Neural progenitor cell (in vitro differentiated cells): ENCODE results near the gene LRRK2. TPM values are rescaled to one million over a fixed set of nuclear protein-coding genes. Genes with fewer than 3 reads are reported as not detected.
A peak's percentile ranks its signal among the peaks of the same experiment; 100 is the strongest.

Experiments
- DNase-seq: peaks from one replicate; pipeline ENCODE4 v3.0.0-alpha.2; 2016; ENCODE audit warnings: low spot score
- H2AFZ ChIP-seq: fragments of 200-600 bp; sonication (generic); replicated peaks from 2 replicates; pipeline ENCODE4 v1.6.1; 2016; ENCODE audit warnings: antibody characterized with exemption
- H3F3A ChIP-seq: fragments of 200-600 bp; sonication (generic); 2 replicates; pipeline ENCODE4 v1.6.1; 2016; ENCODE audit warnings: antibody characterized with exemption, low read depth
- H3K27ac ChIP-seq: fragments of 200-600 bp; sonication (generic); 2 replicates; pipeline ENCODE4 v1.5.1; 2016; ENCODE audit warnings: mild to moderate bottlenecking
- H3K27me3 ChIP-seq: fragments of 200-600 bp; sonication (generic); 2 replicates; pipeline ENCODE4 v1.6.1; 2016; ENCODE audit warnings: mild to moderate bottlenecking, moderate library complexity
- H3K36me3 ChIP-seq: fragments of 200-600 bp; sonication (generic); 2 replicates; pipeline ENCODE4 v1.5.1; 2016
- H3K4me1 ChIP-seq: fragments of 200-600 bp; sonication (generic); 2 replicates; pipeline ENCODE4 v1.6.1; 2016; ENCODE audit warnings: mixed run types
- H3K4me2 ChIP-seq: fragments of 200-600 bp; sonication (generic); 2 replicates; pipeline ENCODE4 v1.6.1; 2016
- H3K4me3 ChIP-seq: fragments of 200-600 bp; sonication (generic); 2 replicates; pipeline ENCODE4 v1.5.1; 2016
- H3K79me2 ChIP-seq: fragments of 200-600 bp; sonication (generic); 2 replicates; pipeline ENCODE4 v1.6.1; 2016; ENCODE audit warnings: low read depth
- H3K9ac ChIP-seq: fragments of 200-600 bp; sonication (generic); 2 replicates; pipeline ENCODE4 v1.6.1; 2016
- H3K9me3 ChIP-seq: fragments of 200-600 bp; sonication (generic); 2 replicates; pipeline ENCODE4 v1.5.1; 2016; ENCODE audit warnings: low read depth
- H4K20me1 ChIP-seq: fragments of 200-600 bp; sonication (generic); 2 replicates; pipeline ENCODE4 v1.6.1; 2016; ENCODE audit warnings: low read depth
- H3K27ac Mint-ChIP-seq: 3 replicates; pipeline ENCODE4 v1.8.0; 2021; ENCODE audit warnings: mixed read lengths
- H3K27me3 Mint-ChIP-seq: 2 replicates; pipeline ENCODE4 v1.8.0; 2022; ENCODE audit warnings: low read depth, mild to moderate bottlenecking, inconsistent platforms, moderate library complexity, mixed read lengths; ENCODE audit not compliant: insufficient read depth
- H3K36me3 Mint-ChIP-seq: 3 replicates; pipeline ENCODE4 v1.8.0; 2021; ENCODE audit warnings: mixed read lengths
- H3K4me1 Mint-ChIP-seq: 3 replicates; pipeline ENCODE4 v1.8.0; 2021; ENCODE audit warnings: mixed read lengths
- H3K4me3 Mint-ChIP-seq: 3 replicates; pipeline ENCODE4 v1.8.0; 2021; ENCODE audit warnings: mild to moderate bottlenecking, moderate library complexity, mixed read lengths
- H3K9me3 Mint-ChIP-seq: 3 replicates; pipeline ENCODE4 v1.8.0; 2020; ENCODE audit warnings: mixed read lengths
- CTCF ChIP-seq: fragments of 200-600 bp; sonication (generic); IDR thresholded peaks from 2 replicates; pipeline ENCODE4 v1.5.1; 2017; ENCODE audit warnings: antibody characterized with exemption, mild to moderate bottlenecking
- EZH2 ChIP-seq: fragments of 200-600 bp; sonication (generic); IDR thresholded peaks from 2 replicates; pipeline ENCODE4 v1.6.1; 2017; ENCODE audit warnings: antibody characterized with exemption, mild to moderate bottlenecking, moderate library complexity
- EZH2phosphoT487 ChIP-seq: fragments of 200-600 bp; sonication (generic); IDR thresholded peaks from 2 replicates; pipeline ENCODE4 v1.6.1; 2017; ENCODE audit warnings: antibody characterized with exemption
- total RNA-seq: library from RNA; depleted of rRNA; stranded (reverse); fragments of >200 nt; gene quantifications from 2 replicates; pipeline ENCODE4 v1.2.3, GENCODE V29; 2015; ENCODE audit warnings: low replicate concordance

Gene LRRK2
- total RNA-seq, 1 donor from 2014 or later = 0.11 TPM

DNA sequence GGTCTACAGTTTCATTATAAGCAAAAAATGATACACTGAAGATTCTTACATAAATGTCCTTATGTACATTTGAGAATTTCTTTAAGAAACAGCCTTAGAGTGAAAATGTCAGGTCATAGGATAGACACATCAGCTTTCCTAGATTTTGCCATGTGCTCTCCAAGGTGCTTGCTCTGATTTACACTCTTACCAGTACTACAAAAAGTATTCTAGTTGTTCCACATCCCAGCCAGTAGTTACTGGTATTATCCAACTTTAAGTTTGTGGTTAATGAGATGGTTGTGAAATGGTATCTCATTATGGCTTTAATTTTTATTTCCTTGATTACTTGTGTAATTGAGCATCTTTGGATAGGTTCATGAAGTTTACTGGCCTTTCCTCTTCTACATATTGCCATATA is 5.0 kb upstream of the LRRK2 start:
- Histone ChIP-seq H3K27me3 (peaks cover 26% of the 10 kb centered on the region), H3K27ac (no peak overlapping the region), H3K9ac (no peak overlapping the region), H3K4me3 (no peak overlapping the region), H3K4me1 (no peaks in the 10 kb centered on the region), H2AFZ (no peak overlapping the region), H3K9me3 (no peaks in the 10 kb centered on the region), H4K20me1 (no peaks in the 10 kb centered on the region), H3K4me2 (no peak overlapping the region), H3K36me3 (no peaks in the 10 kb centered on the region), H3F3A (no peaks in the 10 kb centered on the region), H3K79me2 (no peaks in the 10 kb centered on the region)
- H3K4me3 Mint-ChIP-seq = no peak overlapping the region
- H3K27ac Mint-ChIP-seq = no peak overlapping the region
- no peaks in the 10 kb centered on the region for H3K36me3 Mint-ChIP-seq
- no peak for DNase-seq
- H3K9me3 Mint-ChIP-seq = no peaks in the 10 kb centered on the region
- no peak for TF ChIP-seq EZH2
- no peak for TF ChIP-seq EZH2phosphoT487
- TF ChIP-seq CTCF = no peak
- H3K27me3 Mint-ChIP-seq = peaks cover 8% of the 10 kb centered on the region
- H3K4me1 Mint-ChIP-seq = peaks cover 4% of the 10 kb centered on the region

DNA sequence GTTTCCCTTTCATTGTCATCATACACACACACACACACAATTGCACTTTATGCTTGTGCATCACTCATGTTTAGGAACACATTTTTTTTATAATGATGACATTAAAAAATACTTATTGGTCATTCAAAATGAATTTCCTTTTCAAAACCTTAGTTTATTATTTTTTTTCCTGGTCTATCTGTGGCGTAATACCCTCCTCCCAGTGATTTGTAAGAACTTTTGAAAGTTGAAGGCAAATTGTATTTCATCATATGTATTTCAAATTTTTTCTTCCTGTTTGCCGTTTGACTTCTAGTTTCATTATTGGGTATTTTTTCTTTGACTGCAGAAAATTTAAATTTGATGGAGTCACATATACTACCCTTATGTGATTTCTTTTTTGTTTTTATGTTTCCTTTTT is 2.5 kb upstream of the LRRK2 start:
- Histone ChIP-seq H3K79me2 (no peaks in the 10 kb centered on the region), H3K36me3 (no peaks in the 10 kb centered on the region), H3K4me3 (no peak overlapping the region), H3K27me3 (peaks cover 51% of the 10 kb centered on the region), H3F3A (no peaks in the 10 kb centered on the region), H4K20me1 (no peaks in the 10 kb centered on the region), H3K4me2 (no peak overlapping the region), H2AFZ (no peak overlapping the region), H3K27ac (no peak overlapping the region), H3K9ac (no peak overlapping the region), H3K4me1 (no peaks in the 10 kb centered on the region), H3K9me3 (no peaks in the 10 kb centered on the region)
- DNase-seq = no peak
- Mint-ChIP-seq H3K4me3 (no peak overlapping the region), H3K27me3 (peaks cover 8% of the 10 kb centered on the region), H3K4me1 (peaks cover 8% of the 10 kb centered on the region), H3K36me3 (no peaks in the 10 kb centered on the region), H3K27ac (no peak overlapping the region), H3K9me3 (no peaks in the 10 kb centered on the region)
- TF ChIP-seq EZH2 (no peak), EZH2phosphoT487 (no peak)

GRCh38 chr12:40223646-40224045 is 1.2 kb upstream of the LRRK2 start:
- H3K27ac Mint-ChIP-seq = no peak overlapping the region
- H3K9me3 Mint-ChIP-seq = no peaks in the 10 kb centered on the region
- Histone ChIP-seq H3K4me1 (no peaks in the 10 kb centered on the region), H3K4me2 (no peak overlapping the region), H3F3A (no peaks in the 10 kb centered on the region), H4K20me1 (no peaks in the 10 kb centered on the region), H3K27ac (no peak overlapping the region), H3K36me3 (no peaks in the 10 kb centered on the region), H3K9ac (no peak overlapping the region), H3K9me3 (no peaks in the 10 kb centered on the region), H2AFZ (no peak overlapping the region), H3K79me2 (no peaks in the 10 kb centered on the region), H3K27me3 (peaks cover 54% of the 10 kb centered on the region), H3K4me3 (no peak overlapping the region)
- H3K27me3 Mint-ChIP-seq = peaks cover 10% of the 10 kb centered on the region
- H3K4me1 Mint-ChIP-seq = peaks cover 8% of the 10 kb centered on the region
- no peaks in the 10 kb centered on the region for H3K36me3 Mint-ChIP-seq
- peak overlapping the region; percentile 79 for H3K4me3 Mint-ChIP-seq
- TF ChIP-seq EZH2phosphoT487 (no peak), CTCF (no peak), EZH2 (no peak)
- no peak for DNase-seq

- Histone ChIP-seq H3F3A (no peaks in the 10 kb centered on the region), H2AFZ (peak overlapping the region; percentile 96), H3K27ac (no peak overlapping the region), H3K9ac (no peak overlapping the region), H3K79me2 (no peaks in the 10 kb centered on the region), H3K4me3 (peak overlapping the region; percentile 67), H4K20me1 (no peaks in the 10 kb centered on the region), H3K36me3 (no peaks in the 10 kb centered on the region), H3K4me1 (no peaks in the 10 kb centered on the region), H3K27me3 (peaks cover 54% of the 10 kb centered on the region), H3K9me3 (no peaks in the 10 kb centered on the region), H3K4me2 (peak overlapping the region; percentile 97)
- Mint-ChIP-seq H3K36me3 (no peaks in the 10 kb centered on the region), H3K27me3 (peaks cover 10% of the 10 kb centered on the region), H3K4me1 (peaks cover 8% of the 10 kb centered on the region), H3K4me3 (peak overlapping the region; percentile 84), H3K27ac (peak overlapping the region; percentile 26), H3K9me3 (no peaks in the 10 kb centered on the region)
- TF ChIP-seq EZH2phosphoT487 = no peak
- no peak for TF ChIP-seq EZH2
- TF ChIP-seq CTCF = no peak
- no peak for DNase-seq
Observed at GRCh38 chr12:40225337-40225983, 663 bp downstream of the LRRK2 start.
